HEK293 (cell line): ENCODE results near the gene CD19.

Experiments used
- CTCF ChIA-PET: fragments of 350-600 bp; formaldehyde crosslinking; extraction: SDS; loops from one replicate; lab custom pipeline; 2021; ENCODE audit warnings: antibody characterized with exemption; lab: Yijun Ruan, JAX
- POLR2A ChIA-PET: fragments of 300-600 bp; formaldehyde crosslinking; extraction: SDS; loops from one replicate; lab custom pipeline; 2020; ENCODE audit warnings: antibody characterized with exemption, inconsistent platforms; lab: Yijun Ruan, JAX
- H3K27ac ChIP-seq: fragments of 200-500 bp; sonication (Bioruptor generic); 2 replicates; pipeline ENCODE4 v1.5.1; 2014; ENCODE audit warnings: low read depth, low read length, control low read depth, inconsistent platforms; ENCODE audit errors: extremely low read depth
- H3K36me3 ChIP-seq, 2 experiments: fragments of 200-500 bp in 1 of 2; sonication (Bioruptor generic) in 1 of 2; 1 replicate in 1 of 2; 2 replicates in 1 of 2; pipeline ENCODE4 v1.5.1; 2014 to 2017; ENCODE audit warnings: inconsistent platforms in 2 of 2, low read length in 2 of 2; ENCODE audit not compliant: control insufficient read depth in 2 of 2, insufficient read depth in 1 of 2
- H3K4me1 ChIP-seq: fragments of 200-500 bp; sonication (Bioruptor generic); 2 replicates; pipeline ENCODE4 v1.5.1; 2014; ENCODE audit warnings: mild to moderate bottlenecking, low read length, inconsistent platforms; ENCODE audit not compliant: control insufficient read depth, insufficient read depth
- H3K4me3 ChIP-seq: 2 replicates; pipeline ENCODE4 v1.5.1; 2011; ENCODE audit warnings: low read depth, mild to moderate bottlenecking, control low read depth, low read length, moderate library complexity
- H3K9me3 ChIP-seq: fragments of 200-500 bp; sonication (Bioruptor generic); 2 replicates; pipeline ENCODE4 v1.5.1; 2014; ENCODE audit warnings: low read depth, low read length, inconsistent platforms; ENCODE audit not compliant: control insufficient read depth, insufficient read depth
- SETDB1 ChIP-seq: IDR thresholded peaks from one replicate; pipeline ENCODE4 v1.6.1; 2017; ENCODE audit warnings: mild to moderate bottlenecking, low read length, moderate library complexity, mixed read lengths; ENCODE audit not compliant: insufficient read length
- YY1 ChIP-seq: fragments of 450-650 bp; formaldehyde crosslinking; IDR thresholded peaks from 2 replicates; pipeline ENCODE4 v1.5.1; 2018; ENCODE audit warnings: missing biosample characterization, missing genetic modification characterization
- ZBTB17 ChIP-seq: fragments of 450-650 bp; formaldehyde crosslinking; IDR thresholded peaks from 2 replicates; pipeline ENCODE4 v1.5.1; 2016; ENCODE audit warnings: missing biosample characterization, missing genetic modification characterization
- ZBTB7A ChIP-seq: fragments of 450-650 bp; formaldehyde crosslinking; IDR thresholded peaks from 2 replicates; pipeline ENCODE4 v1.5.1; 2016; ENCODE audit warnings: low read depth, missing biosample characterization, missing genetic modification characterization
- ZNF10 ChIP-seq: fragments of 450-650 bp; formaldehyde crosslinking; IDR thresholded peaks from 2 replicates; pipeline ENCODE4 v1.5.1; 2017; ENCODE audit warnings: missing biosample characterization, missing genetic modification characterization
- ZNF155 ChIP-seq: fragments of 450-650 bp; formaldehyde crosslinking; IDR thresholded peaks from 2 replicates; pipeline ENCODE4 v1.5.1; 2016; ENCODE audit warnings: missing biosample characterization, missing genetic modification characterization
- ZNF16 ChIP-seq: fragments of 450-650 bp; formaldehyde crosslinking; IDR thresholded peaks from 2 replicates; pipeline ENCODE4 v1.5.1; 2016; ENCODE audit warnings: low read depth, missing biosample characterization, missing genetic modification characterization
- ZNF555 ChIP-seq: fragments of 450-650 bp; formaldehyde crosslinking; conservative IDR thresholded peaks from 2 replicates; pipeline ENCODE4 v1.5.1; 2017; ENCODE audit warnings: missing biosample characterization, mild to moderate bottlenecking, missing genetic modification characterization, inconsistent platforms
- ZNF621 ChIP-seq: fragments of 450-650 bp; formaldehyde crosslinking; IDR thresholded peaks from 2 replicates; pipeline ENCODE4 v1.5.1; 2017; ENCODE audit warnings: missing biosample characterization, missing genetic modification characterization
- ZNF629 ChIP-seq: fragments of 450-650 bp; formaldehyde crosslinking; IDR thresholded peaks from 2 replicates; pipeline ENCODE4 v1.5.1; 2017; ENCODE audit warnings: missing biosample characterization, missing genetic modification characterization
- ZNF660 ChIP-seq: fragments of 450-650 bp; IDR thresholded peaks from 2 replicates; pipeline ENCODE4 v1.5.1; 2018; ENCODE audit warnings: missing biosample characterization, mild to moderate bottlenecking, missing genetic modification characterization
- ZNF664 ChIP-seq: fragments of 450-650 bp; formaldehyde crosslinking; IDR thresholded peaks from 2 replicates; pipeline ENCODE4 v1.5.1; 2016; ENCODE audit warnings: missing biosample characterization, missing genetic modification characterization
- ZNF701 ChIP-seq: fragments of 450-650 bp; formaldehyde crosslinking; IDR thresholded peaks from 2 replicates; pipeline ENCODE4 v1.5.1; 2016; ENCODE audit warnings: missing biosample characterization, missing genetic modification characterization
- ZNF768 ChIP-seq: fragments of 450-650 bp; formaldehyde crosslinking; IDR thresholded peaks from 2 replicates; pipeline ENCODE4 v1.5.1; 2018; ENCODE audit warnings: missing biosample characterization, mild to moderate bottlenecking, missing genetic modification characterization
- ZNF792 ChIP-seq: fragments of 450-650 bp; formaldehyde crosslinking; IDR thresholded peaks from 2 replicates; pipeline ENCODE4 v1.5.1; 2016; ENCODE audit warnings: missing biosample characterization, missing genetic modification characterization
- ZNF843 ChIP-seq: fragments of 450-650 bp; formaldehyde crosslinking; IDR thresholded peaks from 2 replicates; pipeline ENCODE4 v1.5.1; 2016; ENCODE audit warnings: missing biosample characterization, missing genetic modification characterization
- ZSCAN16 ChIP-seq: fragments of 450-650 bp; formaldehyde crosslinking; IDR thresholded peaks from 2 replicates; pipeline ENCODE4 v1.5.1; 2016; ENCODE audit warnings: missing biosample characterization, missing genetic modification characterization
- TF ChIP-seq, protein P1 (sequence below): fragments of 450-650 bp; formaldehyde crosslinking; IDR thresholded peaks from 2 replicates; pipeline ENCODE4 v1.5.1; 2016; ENCODE audit warnings: missing biosample characterization, missing genetic modification characterization
- TF ChIP-seq, protein P2 (sequence below): fragments of 450-650 bp; formaldehyde crosslinking; IDR thresholded peaks from 2 replicates; pipeline ENCODE4 v1.5.1; 2016; ENCODE audit warnings: missing biosample characterization, missing genetic modification characterization
- TF ChIP-seq, protein P3 (sequence below): fragments of 450-650 bp; formaldehyde crosslinking; IDR thresholded peaks from 2 replicates; pipeline ENCODE4 v1.5.1; 2016; ENCODE audit warnings: missing biosample characterization, missing genetic modification characterization, borderline replicate concordance
- TF ChIP-seq, protein P4 (sequence below): fragments of 450-650 bp; formaldehyde crosslinking; IDR thresholded peaks from 2 replicates; pipeline ENCODE4 v1.5.1; 2016; ENCODE audit warnings: missing biosample characterization, missing genetic modification characterization
- TF ChIP-seq, protein P5 (sequence below): fragments of 450-650 bp; formaldehyde crosslinking; IDR thresholded peaks from 2 replicates; pipeline ENCODE4 v1.5.1; 2016; ENCODE audit warnings: missing biosample characterization, missing genetic modification characterization

The CD19 gene

DNA sequence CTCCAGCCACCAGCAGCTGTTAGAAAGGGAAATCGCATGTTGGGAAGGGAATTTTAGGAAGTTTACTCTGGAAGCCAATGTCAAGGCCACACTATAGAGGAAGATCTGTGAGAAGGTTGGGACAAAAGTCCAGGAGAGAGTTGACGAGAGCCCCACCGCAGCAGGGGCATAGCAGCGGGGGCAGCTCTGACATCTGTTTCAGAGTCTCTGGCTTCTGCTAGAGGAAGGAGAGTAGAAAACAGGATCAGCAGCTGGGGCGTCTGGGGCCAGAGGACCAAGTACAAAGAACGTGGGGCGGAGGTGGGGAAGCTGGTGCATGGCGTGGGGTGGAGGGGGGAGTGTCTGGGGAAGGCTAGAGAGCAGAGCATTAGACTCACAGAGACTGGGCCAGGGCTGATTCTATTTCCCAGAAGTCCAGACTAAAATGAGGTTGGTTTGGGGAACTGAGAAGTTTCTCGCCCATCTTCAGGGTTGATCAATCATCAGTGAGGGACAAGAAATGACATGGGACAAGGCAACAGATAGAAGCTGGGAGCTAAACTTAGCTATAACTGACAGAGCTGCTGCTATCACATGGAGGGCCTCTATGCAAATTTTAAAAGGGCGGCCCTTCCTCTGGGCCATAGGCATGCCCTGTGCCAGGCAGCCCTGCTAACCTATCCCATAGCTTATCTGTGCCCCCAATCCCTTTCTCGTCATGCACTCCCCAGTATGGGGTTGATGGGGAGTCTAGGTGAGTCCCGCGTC, 7.9 kb upstream of the CD19 start:
- POLR2A ChIA-PET = interaction anchor here (2.4 to 2.8 kb wide), 2 partner anchors 9 to 11 kb away, joined by 7 to 10 read pairs; no protein-coding TSS in a partner anchor
- no peaks in the 10 kb centered on the region for H3K9me3 ChIP-seq
- H3K4me3 ChIP-seq = no peak overlapping the region
- peaks cover 0 to 5% of the 10 kb centered on the region in 2 experiments; a peak in 2 of 3 replicates for H3K36me3 ChIP-seq
- no peak overlapping the region for H3K27ac ChIP-seq
- 0 out of 2 replicates have a peak, but pooled peaks cover 4% of the 10 kb centered on the region for H3K4me1 ChIP-seq
- TF ChIP-seq, protein P1, sequence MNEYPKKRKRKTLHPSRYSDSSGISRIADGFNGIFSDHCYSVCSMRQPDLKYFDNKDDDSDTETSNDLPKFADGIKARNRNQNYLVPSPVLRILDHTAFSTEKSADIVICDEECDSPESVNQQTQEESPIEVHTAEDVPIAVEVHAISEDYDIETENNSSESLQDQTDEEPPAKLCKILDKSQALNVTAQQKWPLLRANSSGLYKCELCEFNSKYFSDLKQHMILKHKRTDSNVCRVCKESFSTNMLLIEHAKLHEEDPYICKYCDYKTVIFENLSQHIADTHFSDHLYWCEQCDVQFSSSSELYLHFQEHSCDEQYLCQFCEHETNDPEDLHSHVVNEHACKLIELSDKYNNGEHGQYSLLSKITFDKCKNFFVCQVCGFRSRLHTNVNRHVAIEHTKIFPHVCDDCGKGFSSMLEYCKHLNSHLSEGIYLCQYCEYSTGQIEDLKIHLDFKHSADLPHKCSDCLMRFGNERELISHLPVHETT (tag by site-specific recombination) = no peak
- TF ChIP-seq ZNF792 = no peak
- TF ChIP-seq ZNF660 (tag by site-specific recombination) = no peak
- peak; percentile 78 for TF ChIP-seq ZBTB17 (tag by site-specific recombination)
- no peak for TF ChIP-seq ZNF664
- no peak for TF ChIP-seq ZSCAN16 (tag by site-specific recombination)
- TF ChIP-seq ZNF701 (tag by site-specific recombination) = no peak
- no peak for TF ChIP-seq ZNF768 (tag by site-specific recombination)
- CTCF ChIA-PET = interaction anchor here (0.7 to 2.0 kb wide), 4 partner anchors 21 to 326 kb away, joined by 3 to 9 read pairs (median 3); partner anchors contain the start of gene TUFM

DNA sequence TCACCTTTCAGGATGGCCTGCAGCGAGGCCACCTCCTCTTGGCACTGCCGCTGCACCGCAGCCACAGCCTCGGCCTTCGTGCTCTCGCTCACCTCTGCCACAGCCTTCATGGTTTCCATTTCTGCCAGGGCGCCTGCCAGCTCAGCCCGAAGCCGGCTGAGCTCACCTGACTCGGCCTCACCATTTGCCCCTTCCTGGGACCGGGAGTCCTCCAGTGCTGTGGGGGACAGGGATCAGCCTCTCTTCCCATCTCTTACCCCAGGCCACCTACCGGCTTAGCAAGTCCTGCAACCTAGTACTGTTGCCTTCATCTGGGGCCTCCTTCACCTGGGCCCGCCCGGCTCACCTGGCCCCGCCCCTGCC, 7.4 kb upstream of the CD19 start:
- POLR2A ChIA-PET = interaction anchor here (1.4 to 2.8 kb wide), 4 partner anchors 9 to 78 kb away, joined by 5 to 10 read pairs (median 7); partner anchors contain the start of genes SH2B1 and TUFM
- Histone ChIP-seq H3K4me3 (peak overlapping the region; percentile 91), H3K27ac (no peak overlapping the region), H3K4me1 (0 out of 2 replicates have a peak, but pooled peaks cover 4% of the 10 kb centered on the region), H3K9me3 (no peaks in the 10 kb centered on the region), H3K36me3 (peaks cover 0 to 3% of the 10 kb centered on the region in 2 experiments; a peak in 2 of 3 replicates)
- CTCF ChIA-PET = interaction anchor here (0.9 to 2.0 kb wide), 3 partner anchors 21 to 78 kb away, joined by 3 to 9 read pairs (median 3); partner anchors contain the start of gene TUFM
- TF ChIP-seq ZNF555 (tag by site-specific recombination) (no peak), ZNF16 (tag by site-specific recombination) (no peak), ZNF629 (tag by site-specific recombination) (no peak), ZNF621 (no peak), SETDB1 (no peak), ZNF10 (tag by site-specific recombination) (peak; percentile 77), ZBTB7A (no peak), ZNF843 (tag by site-specific recombination) (no peak), YY1 (tag by site-specific recombination) (no peak), ZNF155 (tag by site-specific recombination) (no peak)
- TF ChIP-seq, protein P2, sequence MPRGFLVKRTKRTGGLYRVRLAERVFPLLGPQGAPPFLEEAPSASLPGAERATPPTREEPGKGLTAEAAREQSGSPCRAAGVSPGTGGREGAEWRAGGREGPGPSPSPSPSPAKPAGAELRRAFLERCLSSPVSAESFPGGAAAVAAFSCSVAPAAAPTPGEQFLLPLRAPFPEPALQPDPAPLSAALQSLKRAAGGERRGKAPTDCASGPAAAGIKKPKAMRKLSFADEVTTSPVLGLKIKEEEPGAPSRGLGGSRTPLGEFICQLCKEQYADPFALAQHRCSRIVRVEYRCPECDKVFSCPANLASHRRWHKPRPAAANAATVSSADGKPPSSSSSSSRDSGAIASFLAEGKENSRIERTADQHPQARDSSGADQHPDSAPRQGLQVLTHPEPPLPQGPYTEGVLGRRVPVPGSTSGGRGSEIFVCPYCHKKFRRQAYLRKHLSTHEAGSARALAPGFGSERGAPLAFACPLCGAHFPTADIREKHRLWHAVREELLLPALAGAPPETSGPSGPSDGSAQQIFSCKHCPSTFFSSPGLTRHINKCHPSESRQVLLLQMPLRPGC (tag by site-specific recombination) = no peak
- TF ChIP-seq, protein P3, sequence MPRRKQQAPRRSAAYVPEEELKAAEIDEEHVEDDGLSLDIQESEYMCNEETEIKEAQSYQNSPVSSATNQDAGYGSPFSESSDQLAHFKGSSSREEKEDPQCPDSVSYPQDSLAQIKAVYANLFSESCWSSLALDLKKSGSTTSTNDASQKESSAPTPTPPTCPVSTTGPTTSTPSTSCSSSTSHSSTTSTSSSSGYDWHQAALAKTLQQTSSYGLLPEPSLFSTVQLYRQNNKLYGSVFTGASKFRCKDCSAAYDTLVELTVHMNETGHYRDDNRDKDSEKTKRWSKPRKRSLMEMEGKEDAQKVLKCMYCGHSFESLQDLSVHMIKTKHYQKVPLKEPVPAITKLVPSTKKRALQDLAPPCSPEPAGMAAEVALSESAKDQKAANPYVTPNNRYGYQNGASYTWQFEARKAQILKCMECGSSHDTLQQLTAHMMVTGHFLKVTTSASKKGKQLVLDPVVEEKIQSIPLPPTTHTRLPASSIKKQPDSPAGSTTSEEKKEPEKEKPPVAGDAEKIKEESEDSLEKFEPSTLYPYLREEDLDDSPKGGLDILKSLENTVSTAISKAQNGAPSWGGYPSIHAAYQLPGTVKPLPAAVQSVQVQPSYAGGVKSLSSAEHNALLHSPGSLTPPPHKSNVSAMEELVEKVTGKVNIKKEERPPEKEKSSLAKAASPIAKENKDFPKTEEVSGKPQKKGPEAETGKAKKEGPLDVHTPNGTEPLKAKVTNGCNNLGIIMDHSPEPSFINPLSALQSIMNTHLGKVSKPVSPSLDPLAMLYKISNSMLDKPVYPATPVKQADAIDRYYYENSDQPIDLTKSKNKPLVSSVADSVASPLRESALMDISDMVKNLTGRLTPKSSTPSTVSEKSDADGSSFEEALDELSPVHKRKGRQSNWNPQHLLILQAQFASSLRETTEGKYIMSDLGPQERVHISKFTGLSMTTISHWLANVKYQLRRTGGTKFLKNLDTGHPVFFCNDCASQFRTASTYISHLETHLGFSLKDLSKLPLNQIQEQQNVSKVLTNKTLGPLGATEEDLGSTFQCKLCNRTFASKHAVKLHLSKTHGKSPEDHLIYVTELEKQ (tag by site-specific recombination) = no peak
- TF ChIP-seq, protein P1 (tag by site-specific recombination) = 0 out of 2 replicates have a peak, but pooled peaks have one; percentile 28
- TF ChIP-seq, protein P4, sequence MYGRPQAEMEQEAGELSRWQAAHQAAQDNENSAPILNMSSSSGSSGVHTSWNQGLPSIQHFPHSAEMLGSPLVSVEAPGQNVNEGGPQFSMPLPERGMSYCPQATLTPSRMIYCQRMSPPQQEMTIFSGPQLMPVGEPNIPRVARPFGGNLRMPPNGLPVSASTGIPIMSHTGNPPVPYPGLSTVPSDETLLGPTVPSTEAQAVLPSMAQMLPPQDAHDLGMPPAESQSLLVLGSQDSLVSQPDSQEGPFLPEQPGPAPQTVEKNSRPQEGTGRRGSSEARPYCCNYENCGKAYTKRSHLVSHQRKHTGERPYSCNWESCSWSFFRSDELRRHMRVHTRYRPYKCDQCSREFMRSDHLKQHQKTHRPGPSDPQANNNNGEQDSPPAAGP (tag by site-specific recombination) = no peak
- TF ChIP-seq, protein P5, sequence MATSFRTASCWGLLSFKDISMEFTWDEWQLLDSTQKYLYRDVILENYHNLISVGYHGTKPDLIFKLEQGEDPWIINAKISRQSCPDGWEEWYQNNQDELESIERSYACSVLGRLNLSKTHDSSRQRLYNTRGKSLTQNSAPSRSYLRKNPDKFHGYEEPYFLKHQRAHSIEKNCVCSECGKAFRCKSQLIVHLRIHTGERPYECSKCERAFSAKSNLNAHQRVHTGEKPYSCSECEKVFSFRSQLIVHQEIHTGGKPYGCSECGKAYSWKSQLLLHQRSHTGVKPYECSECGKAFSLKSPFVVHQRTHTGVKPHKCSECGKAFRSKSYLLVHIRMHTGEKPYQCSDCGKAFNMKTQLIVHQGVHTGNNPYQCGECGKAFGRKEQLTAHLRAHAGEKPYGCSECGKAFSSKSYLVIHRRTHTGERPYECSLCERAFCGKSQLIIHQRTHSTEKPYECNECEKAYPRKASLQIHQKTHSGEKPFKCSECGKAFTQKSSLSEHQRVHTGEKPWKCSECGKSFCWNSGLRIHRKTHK = no peak
